H1 (cell line): Measurements from ENCODE around the gene RIMBP2.

Experiments
- CHD2 ChIP-seq: IDR thresholded peaks from 2 replicates; pipeline ENCODE4 v1.6.1; 2012; ENCODE audit warnings: low read length, improper control_type of control experiment
- EP300 ChIP-seq, 2 experiments: IDR thresholded peaks; 1 replicate in 1 of 2; 2 replicates in 1 of 2; pipeline ENCODE4 v1.6.1; 2011 to 2012; ENCODE audit warnings: low read depth in 2 of 2, low read length in 2 of 2, mild to moderate bottlenecking in 2 of 2, borderline replicate concordance in 1 of 2, inconsistent platforms in 1 of 2, moderate library complexity in 1 of 2
- JUN ChIP-seq: IDR thresholded peaks from 2 replicates; pipeline ENCODE4 v1.6.1; 2011; ENCODE audit warnings: low read depth, mild to moderate bottlenecking, improper control_type of control experiment, low read length
- RFX5 ChIP-seq: IDR thresholded peaks from 2 replicates; pipeline ENCODE4 v1.6.1; 2011; ENCODE audit warnings: low read depth, low read length, improper control_type of control experiment, borderline replicate concordance
- TF ChIP-seq, protein P1 (sequence below), 3 experiments: IDR thresholded peaks; 1 replicate in 2 of 3; 2 replicates in 1 of 3; pipeline versions ENCODE4 v1.5.1 to v1.6.1; 2011; ENCODE audit warnings: low read length in 3 of 3, mild to moderate bottlenecking in 3 of 3, inconsistent platforms in 2 of 3, low read depth in 1 of 3, moderate library complexity in 1 of 3; ENCODE audit not compliant: insufficient read depth in 1 of 3; ENCODE audit errors: control extremely low read depth in 1 of 3
- TF ChIP-seq, protein P2 (sequence below): IDR thresholded peaks from 2 replicates; pipeline ENCODE4 v1.6.1; 2012; ENCODE audit warnings: inconsistent platforms

GRCh38 chr12:130364578-130364977 lies 351.5 kb downstream of the RIMBP2 start:
- no peak for TF ChIP-seq JUN
- no peak for TF ChIP-seq RFX5
- TF ChIP-seq, protein P1, sequence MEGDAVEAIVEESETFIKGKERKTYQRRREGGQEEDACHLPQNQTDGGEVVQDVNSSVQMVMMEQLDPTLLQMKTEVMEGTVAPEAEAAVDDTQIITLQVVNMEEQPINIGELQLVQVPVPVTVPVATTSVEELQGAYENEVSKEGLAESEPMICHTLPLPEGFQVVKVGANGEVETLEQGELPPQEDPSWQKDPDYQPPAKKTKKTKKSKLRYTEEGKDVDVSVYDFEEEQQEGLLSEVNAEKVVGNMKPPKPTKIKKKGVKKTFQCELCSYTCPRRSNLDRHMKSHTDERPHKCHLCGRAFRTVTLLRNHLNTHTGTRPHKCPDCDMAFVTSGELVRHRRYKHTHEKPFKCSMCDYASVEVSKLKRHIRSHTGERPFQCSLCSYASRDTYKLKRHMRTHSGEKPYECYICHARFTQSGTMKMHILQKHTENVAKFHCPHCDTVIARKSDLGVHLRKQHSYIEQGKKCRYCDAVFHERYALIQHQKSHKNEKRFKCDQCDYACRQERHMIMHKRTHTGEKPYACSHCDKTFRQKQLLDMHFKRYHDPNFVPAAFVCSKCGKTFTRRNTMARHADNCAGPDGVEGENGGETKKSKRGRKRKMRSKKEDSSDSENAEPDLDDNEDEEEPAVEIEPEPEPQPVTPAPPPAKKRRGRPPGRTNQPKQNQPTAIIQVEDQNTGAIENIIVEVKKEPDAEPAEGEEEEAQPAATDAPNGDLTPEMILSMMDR (IDR thresholded peaks at IDR 0.05; ENCODE audit: control extremely low read depth in 1 of 3, insufficient read depth in 1 of 3, low read depth in 1 of 3, low read length in 3 of 3), result no peak
- no peak for TF ChIP-seq EP300 (IDR thresholded peaks at IDR 0.05; ENCODE audit: borderline replicate concordance in 1 of 2, low read depth in 2 of 2, low read length in 2 of 2)
- TF ChIP-seq CHD2, result no peak
- TF ChIP-seq, protein P2, sequence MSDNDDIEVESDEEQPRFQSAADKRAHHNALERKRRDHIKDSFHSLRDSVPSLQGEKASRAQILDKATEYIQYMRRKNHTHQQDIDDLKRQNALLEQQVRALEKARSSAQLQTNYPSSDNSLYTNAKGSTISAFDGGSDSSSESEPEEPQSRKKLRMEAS, result no peak
